ENCODE measurements around the gene GJC1.

- TF ChIP-seq CTCF (IDR thresholded peaks at IDR 0.05; ENCODE audit: poor library complexity, severe bottlenecking) (no peak), MXI1 (conservative IDR thresholded peaks at IDR 0.05; ENCODE audit: poor library complexity, severe bottlenecking) (no peak), EZH2 (IDR thresholded peaks at IDR 0.05; ENCODE audit: borderline replicate concordance, insufficient read depth, low read length, poor library complexity, severe bottlenecking) (no peak), RAD21 (conservative IDR thresholded peaks at IDR 0.05) (no peak), SMC3 (conservative IDR thresholded peaks at IDR 0.05; ENCODE audit: poor library complexity) (no peak), TAF1 (IDR thresholded peaks at IDR 0.05; ENCODE audit: low read depth) (no peak), POLR2AphosphoS5 (IDR thresholded peaks at IDR 0.05) (no peak), REST (IDR thresholded peaks at IDR 0.05; ENCODE audit: borderline replicate concordance) (no peak), EP300 (conservative IDR thresholded peaks at IDR 0.05; ENCODE audit: poor library complexity, severe bottlenecking) (no peak)
Measured at GRCh38 chr17:44840936-44841335, 10.8 kb upstream of the GJC1 start.
